Activated naive CD4-positive, alpha-beta T cell treated with anti-CD3 and anti-CD28 coated beads, Interleukin-2, amount 50 U/mL, for 24 hours (primary cell): ENCODE data around the gene TAF4.

Experiments used
- H3K27ac Mint-ChIP-seq: one replicate; pipeline ENCODE4 v1.8.0; 2021; ENCODE audit warnings: mild to moderate bottlenecking, mixed read lengths
- H3K27me3 Mint-ChIP-seq: one replicate; pipeline ENCODE4 v1.8.0; 2021; ENCODE audit warnings: mixed read lengths
- H3K36me3 Mint-ChIP-seq: one replicate; pipeline ENCODE4 v1.8.0; 2021; ENCODE audit warnings: mixed read lengths
- H3K4me1 Mint-ChIP-seq: one replicate; pipeline ENCODE4 v1.8.0; 2021; ENCODE audit warnings: mixed read lengths
- H3K4me3 Mint-ChIP-seq: one replicate; pipeline ENCODE4 v1.8.0; 2021; ENCODE audit warnings: mild to moderate bottlenecking, mixed read lengths
- H3K9me3 Mint-ChIP-seq: one replicate; pipeline ENCODE4 v1.8.0; 2021; ENCODE audit warnings: mixed read lengths

The TAF4 gene

GRCh38 chr20:62012631-62013030 is 53.0 kb downstream of the TAF4 start:
- Mint-ChIP-seq H3K9me3 (no peaks in the 10 kb centered on the region), H3K27me3 (no peaks in the 10 kb centered on the region), H3K27ac (no peak overlapping the region), H3K36me3 (peaks cover 9% of the 10 kb centered on the region), H3K4me1 (peaks cover 8% of the 10 kb centered on the region), H3K4me3 (no peak overlapping the region)

- H3K27ac Mint-ChIP-seq, result no peak overlapping the region
These were observed 53.6 kb downstream of the TAF4 start for GRCh38 chr20:62011938-62012534.

GRCh38 chr20:62011403-62011790 is 54.3 kb downstream of the TAF4 start:
- Mint-ChIP-seq H3K27me3 (no peaks in the 10 kb centered on the region), H3K27ac (no peak overlapping the region), H3K9me3 (no peaks in the 10 kb centered on the region), H3K36me3 (peaks cover 11% of the 10 kb centered on the region), H3K4me3 (no peak overlapping the region), H3K4me1 (peaks cover 8% of the 10 kb centered on the region)

More at GRCh38 chr20:62011938-62012534, 53.6 kb downstream of the TAF4 start:
- H3K4me3 Mint-ChIP-seq, result no peak overlapping the region
- H3K36me3 Mint-ChIP-seq, result peaks cover 11% of the 10 kb centered on the region
- H3K9me3 Mint-ChIP-seq, result no peaks in the 10 kb centered on the region
- H3K27me3 Mint-ChIP-seq, result no peaks in the 10 kb centered on the region
- peaks cover 8% of the 10 kb centered on the region for H3K4me1 Mint-ChIP-seq

GRCh38 chr20:62010551-62011402 is 54.9 kb downstream of the TAF4 start:
- peaks cover 8% of the 10 kb centered on the region for H3K4me1 Mint-ChIP-seq
- no peaks in the 10 kb centered on the region for H3K27me3 Mint-ChIP-seq
- H3K36me3 Mint-ChIP-seq, result peaks cover 11% of the 10 kb centered on the region
- H3K4me3 Mint-ChIP-seq, result no peak overlapping the region
- H3K9me3 Mint-ChIP-seq, result no peaks in the 10 kb centered on the region
- no peak overlapping the region for H3K27ac Mint-ChIP-seq

- H3K9me3 Mint-ChIP-seq, result no peaks in the 10 kb centered on the region
These were observed 55.7 kb downstream of the TAF4 start for GRCh38 chr20:62009869-62010445.

GRCh38 chr20:62009322-62009721 is 56.4 kb downstream of the TAF4 start:
- Mint-ChIP-seq H3K36me3 (peaks cover 11% of the 10 kb centered on the region), H3K4me1 (peaks cover 8% of the 10 kb centered on the region), H3K27me3 (no peaks in the 10 kb centered on the region), H3K27ac (no peak overlapping the region), H3K4me3 (no peak overlapping the region), H3K9me3 (no peaks in the 10 kb centered on the region)

More at GRCh38 chr20:62009869-62010445, 55.7 kb downstream of the TAF4 start:
- Mint-ChIP-seq H3K36me3 (peaks cover 11% of the 10 kb centered on the region), H3K4me3 (no peak overlapping the region), H3K4me1 (peaks cover 8% of the 10 kb centered on the region), H3K27me3 (no peaks in the 10 kb centered on the region), H3K27ac (no peak overlapping the region)

- Mint-ChIP-seq H3K9me3 (no peaks in the 10 kb centered on the region), H3K27ac (no peak overlapping the region), H3K4me3 (no peak overlapping the region), H3K27me3 (no peaks in the 10 kb centered on the region), H3K36me3 (peaks cover 11% of the 10 kb centered on the region), H3K4me1 (peaks cover 8% of the 10 kb centered on the region)
These were observed 57.0 kb downstream of the TAF4 start for GRCh38 chr20:62008643-62009183.

GRCh38 chr20:62007127-62007647 is 58.5 kb downstream of the TAF4 start:
- H3K9me3 Mint-ChIP-seq, result no peaks in the 10 kb centered on the region
- no peaks in the 10 kb centered on the region for H3K27me3 Mint-ChIP-seq
- H3K27ac Mint-ChIP-seq, result no peak overlapping the region
- peaks cover 8% of the 10 kb centered on the region for H3K4me1 Mint-ChIP-seq
- H3K4me3 Mint-ChIP-seq, result no peak overlapping the region
- peaks cover 12% of the 10 kb centered on the region for H3K36me3 Mint-ChIP-seq

- H3K9me3 Mint-ChIP-seq, result no peaks in the 10 kb centered on the region
- peaks cover 15% of the 10 kb centered on the region for H3K36me3 Mint-ChIP-seq
These were observed 59.2 kb downstream of the TAF4 start for GRCh38 chr20:62006482-62006881.

GRCh38 chr20:62004614-62005013 is 61.1 kb downstream of the TAF4 start:
- Mint-ChIP-seq H3K9me3 (no peaks in the 10 kb centered on the region), H3K4me1 (no peaks in the 10 kb centered on the region), H3K36me3 (peaks cover 22% of the 10 kb centered on the region), H3K27ac (no peak overlapping the region), H3K27me3 (no peaks in the 10 kb centered on the region), H3K4me3 (no peak overlapping the region)

More at GRCh38 chr20:62006482-62006881, 59.2 kb downstream of the TAF4 start:
- H3K27ac Mint-ChIP-seq, result no peak overlapping the region
- H3K27me3 Mint-ChIP-seq, result no peaks in the 10 kb centered on the region
- no peak overlapping the region for H3K4me3 Mint-ChIP-seq
- peaks cover 8% of the 10 kb centered on the region for H3K4me1 Mint-ChIP-seq

- H3K27ac Mint-ChIP-seq, result no peak overlapping the region
- H3K4me3 Mint-ChIP-seq, result no peak overlapping the region
- H3K36me3 Mint-ChIP-seq, result peaks cover 22% of the 10 kb centered on the region
- no peaks in the 10 kb centered on the region for H3K9me3 Mint-ChIP-seq
- no peaks in the 10 kb centered on the region for H3K27me3 Mint-ChIP-seq
- no peaks in the 10 kb centered on the region for H3K4me1 Mint-ChIP-seq
These were observed 61.9 kb downstream of the TAF4 start for GRCh38 chr20:62003567-62004405.

GRCh38 chr20:62002882-62003480 is 62.7 kb downstream of the TAF4 start:
- Mint-ChIP-seq H3K4me1 (no peaks in the 10 kb centered on the region), H3K36me3 (peaks cover 21% of the 10 kb centered on the region)

GRCh38 chr20:62001178-62001715 is 64.4 kb downstream of the TAF4 start:
- Mint-ChIP-seq H3K36me3 (peaks cover 25% of the 10 kb centered on the region), H3K27me3 (no peaks in the 10 kb centered on the region), H3K27ac (no peak overlapping the region), H3K4me3 (no peak overlapping the region), H3K9me3 (no peaks in the 10 kb centered on the region), H3K4me1 (no peaks in the 10 kb centered on the region)

More at GRCh38 chr20:62002882-62003480, 62.7 kb downstream of the TAF4 start:
- Mint-ChIP-seq H3K4me3 (no peak overlapping the region), H3K27ac (no peak overlapping the region), H3K9me3 (no peaks in the 10 kb centered on the region), H3K27me3 (no peaks in the 10 kb centered on the region)

GRCh38 chr20:61998343-61999121 is 67.1 kb downstream of the TAF4 start:
- no peaks in the 10 kb centered on the region for H3K4me1 Mint-ChIP-seq
- no peaks in the 10 kb centered on the region for H3K27me3 Mint-ChIP-seq
- H3K9me3 Mint-ChIP-seq, result no peaks in the 10 kb centered on the region
- H3K36me3 Mint-ChIP-seq, result peaks cover 42% of the 10 kb centered on the region
- H3K27ac Mint-ChIP-seq, result no peak overlapping the region
- H3K4me3 Mint-ChIP-seq, result no peak overlapping the region
